ENCODE data around the gene NEDD8. TPM values are rescaled to one million over a fixed set of nuclear protein-coding genes. Genes with fewer than 3 reads are reported as not detected.

Gene NEDD8
- total RNA-seq, 3 donors from 2014 or later (not counting 1 experiment from before 2014, with no cell fraction given), result 93.6 to 109 (median 95.9) TPM

GRCh38 chr14:24187539-24187915 lies 44.6 kb downstream of the NEDD8 start:
- ATAC-seq, result peak in 2 of 3 donors; percentile 6 to 19
- WGBS (ENCODE audit: insufficient coverage), result 55% methylated on average over 1 of the region's 2 CpGs
- no peak overlapping the region for H3K4me3 ChIP-seq (ENCODE audit: low read length)
- intact Hi-C loops (cut with micrococcal nuclease), result no loop called here
- H3K36me3 ChIP-seq (ENCODE audit: control insufficient read depth, insufficient read depth, low read length), result peaks cover 41% of the 10 kb centered on the region
- H3K9me3 ChIP-seq (ENCODE audit: control insufficient read depth, insufficient read depth, low read length), result no peaks in the 10 kb centered on the region
- peaks cover 23% of the 10 kb centered on the region for H3K4me1 ChIP-seq (ENCODE audit: control insufficient read depth, insufficient read depth, low read length)
- Mint-ChIP-seq H3K4me1 (peaks cover 26 to 29% of the 10 kb centered on the region in 2 donors), H3K9me3 (no peaks in the 10 kb centered on the region), H3K4me3 (peak overlapping the region; percentile 85), H3K27me3 (ENCODE audit: low read depth in 2 of 2) (no peaks in the 10 kb centered on the region), H3K36me3 (no peaks in the 10 kb centered on the region), H3K27ac (peak overlapping the region; percentile 83 to 97)
- no peak for TF ChIP-seq CTCF (IDR thresholded peaks at IDR 0.05)
- peak overlapping the region; percentile 68 for H3K27ac ChIP-seq (ENCODE audit: low read length)
- no peaks in the 10 kb centered on the region for H3K27me3 ChIP-seq (ENCODE audit: control insufficient read depth, insufficient read depth, low read length)
- no peak for DNase-seq

- H3K27ac ChIP-seq (ENCODE audit: low read length), result no peak overlapping the region
- peak overlapping the region; percentile 81 for H3K4me3 Mint-ChIP-seq
- 93% methylated on average over 10 of the region's 10 CpGs for WGBS (ENCODE audit: insufficient coverage)
Measured at GRCh38 chr14:24186831-24187538, 45.2 kb downstream of the NEDD8 start.

GRCh38 chr14:24185741-24186140 lies 46.4 kb downstream of the NEDD8 start:
- Mint-ChIP-seq H3K27ac (no peak overlapping the region), H3K36me3 (peaks cover 5% of the 10 kb centered on the region), H3K27me3 (ENCODE audit: low read depth in 2 of 2) (no peaks in the 10 kb centered on the region), H3K4me3 (no peak overlapping the region), H3K4me1 (peaks cover 20 to 26% of the 10 kb centered on the region in 2 donors), H3K9me3 (no peaks in the 10 kb centered on the region)
- intact Hi-C loops (cut with micrococcal nuclease), result no loop called here
- no peak for ATAC-seq
- Histone ChIP-seq H3K4me3 (ENCODE audit: low read length) (no peak overlapping the region), H3K27me3 (ENCODE audit: control insufficient read depth, insufficient read depth, low read length) (no peaks in the 10 kb centered on the region), H3K4me1 (ENCODE audit: control insufficient read depth, insufficient read depth, low read length) (peaks cover 23% of the 10 kb centered on the region), H3K27ac (ENCODE audit: low read length) (no peak overlapping the region), H3K36me3 (ENCODE audit: control insufficient read depth, insufficient read depth, low read length) (peaks cover 39% of the 10 kb centered on the region), H3K9me3 (ENCODE audit: control insufficient read depth, insufficient read depth, low read length) (no peaks in the 10 kb centered on the region)
- no peak for DNase-seq
- WGBS (ENCODE audit: insufficient coverage), result 94% methylated on average over 11 of the region's 11 CpGs
- TF ChIP-seq CTCF (IDR thresholded peaks at IDR 0.05), result no peak

More at GRCh38 chr14:24186831-24187538, 45.2 kb downstream of the NEDD8 start:
- Mint-ChIP-seq H3K9me3 (no peaks in the 10 kb centered on the region), H3K4me1 (peaks cover 24 to 26% of the 10 kb centered on the region in 2 donors), H3K27ac (peak overlapping the region; percentile 83 to 97), H3K36me3 (no peaks in the 10 kb centered on the region), H3K27me3 (ENCODE audit: low read depth in 2 of 2) (no peaks in the 10 kb centered on the region)
- H3K27me3 ChIP-seq (ENCODE audit: control insufficient read depth, insufficient read depth, low read length), result no peaks in the 10 kb centered on the region
- H3K4me1 ChIP-seq (ENCODE audit: control insufficient read depth, insufficient read depth, low read length), result peaks cover 23% of the 10 kb centered on the region
- no peak overlapping the region for H3K4me3 ChIP-seq (ENCODE audit: low read length)
- no peak for TF ChIP-seq CTCF (IDR thresholded peaks at IDR 0.05)
- no peak for ATAC-seq
- peaks cover 36% of the 10 kb centered on the region for H3K36me3 ChIP-seq (ENCODE audit: control insufficient read depth, insufficient read depth, low read length)
- no peak for DNase-seq
- intact Hi-C loops (cut with micrococcal nuclease), result no loop called here
- no peaks in the 10 kb centered on the region for H3K9me3 ChIP-seq (ENCODE audit: control insufficient read depth, insufficient read depth, low read length)

- WGBS (ENCODE audit: insufficient coverage), result 97% methylated on average over 7 of the region's 7 CpGs
- Histone ChIP-seq H3K4me1 (ENCODE audit: control insufficient read depth, insufficient read depth, low read length) (peaks cover 23% of the 10 kb centered on the region), H3K27ac (ENCODE audit: low read length) (no peak overlapping the region), H3K36me3 (ENCODE audit: control insufficient read depth, insufficient read depth, low read length) (peaks cover 43% of the 10 kb centered on the region), H3K4me3 (ENCODE audit: low read length) (no peak overlapping the region), H3K27me3 (ENCODE audit: control insufficient read depth, insufficient read depth, low read length) (no peaks in the 10 kb centered on the region), H3K9me3 (ENCODE audit: control insufficient read depth, insufficient read depth, low read length) (no peaks in the 10 kb centered on the region)
- Mint-ChIP-seq H3K27ac (no peak overlapping the region), H3K36me3 (peaks cover 6% of the 10 kb centered on the region), H3K27me3 (ENCODE audit: low read depth in 2 of 2) (no peaks in the 10 kb centered on the region), H3K4me1 (peaks cover 20 to 26% of the 10 kb centered on the region in 2 donors), H3K9me3 (no peaks in the 10 kb centered on the region), H3K4me3 (no peak overlapping the region)
- intact Hi-C loops (cut with micrococcal nuclease), result no loop called here
- TF ChIP-seq CTCF (IDR thresholded peaks at IDR 0.05), result no peak
- ATAC-seq (no peak), DNase-seq (no peak)
Measured at GRCh38 chr14:24185026-24185425, 47.1 kb downstream of the NEDD8 start.
